Measurements from ENCODE around the gene RBPJ.

The RBPJ gene

DNA sequence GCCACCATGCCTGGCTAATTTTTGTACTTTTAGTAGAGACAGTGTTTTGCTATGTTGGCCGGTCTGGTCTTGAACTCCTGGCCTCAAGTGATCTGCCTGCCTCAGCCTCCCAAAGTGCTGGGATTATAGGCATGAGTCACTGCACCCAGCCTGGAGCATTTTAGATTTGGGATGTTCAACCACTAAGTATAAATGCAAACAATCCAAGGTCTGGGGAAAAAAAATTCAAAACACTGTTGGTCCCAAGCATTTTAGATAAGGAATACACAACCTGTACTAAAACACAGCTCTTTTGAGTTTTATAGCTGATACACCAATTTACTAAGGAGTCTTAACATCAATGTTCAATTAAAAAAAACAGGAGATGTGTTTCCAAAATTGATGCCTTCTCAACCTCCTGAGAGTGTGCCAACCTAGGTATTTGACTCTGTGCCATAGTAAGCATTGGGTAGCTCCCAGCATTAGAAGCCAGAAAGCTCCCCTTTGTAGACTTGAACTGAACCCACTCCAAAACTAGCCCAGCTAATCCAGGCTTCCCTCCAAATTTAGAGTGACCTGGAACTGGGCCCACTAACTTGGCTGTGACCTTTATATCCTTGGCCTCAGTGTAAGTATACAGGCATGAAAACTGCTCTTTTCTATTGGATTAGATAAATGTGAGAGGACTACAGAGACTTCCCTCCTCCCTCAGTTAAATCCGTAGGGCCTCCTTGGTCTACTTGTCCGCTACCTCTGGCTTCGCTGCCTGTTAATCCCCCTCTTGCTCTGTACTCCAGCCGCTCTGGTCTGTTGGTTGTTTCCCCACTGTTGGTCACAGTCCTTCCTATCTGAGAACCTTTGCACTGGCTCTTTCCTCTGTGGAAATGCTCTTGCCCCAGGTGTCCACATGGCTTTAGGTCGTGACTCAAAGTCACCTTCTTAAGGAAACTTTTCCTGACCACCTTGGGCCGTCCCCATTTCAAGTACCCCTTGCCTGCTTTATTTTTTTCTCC, 91.9 kb downstream of the RBPJ start:
- Mint-ChIP-seq H3K4me3 (no peak overlapping the region), H3K27me3 (ENCODE audit: low read depth) (no peaks in the 10 kb centered on the region), H3K36me3 (ENCODE audit: low read depth) (peaks cover 24% of the 10 kb centered on the region), H3K27ac (peak overlapping the region in 1 of 3 experiments; percentile 60), H3K4me1 (peaks cover 9% of the 10 kb centered on the region), H3K9me3 (no peaks in the 10 kb centered on the region)
- TF ChIP-seq CTCF (IDR thresholded peaks at IDR 0.05; ENCODE audit: unreplicated experiment in 3 of 3): no peak

DNA sequence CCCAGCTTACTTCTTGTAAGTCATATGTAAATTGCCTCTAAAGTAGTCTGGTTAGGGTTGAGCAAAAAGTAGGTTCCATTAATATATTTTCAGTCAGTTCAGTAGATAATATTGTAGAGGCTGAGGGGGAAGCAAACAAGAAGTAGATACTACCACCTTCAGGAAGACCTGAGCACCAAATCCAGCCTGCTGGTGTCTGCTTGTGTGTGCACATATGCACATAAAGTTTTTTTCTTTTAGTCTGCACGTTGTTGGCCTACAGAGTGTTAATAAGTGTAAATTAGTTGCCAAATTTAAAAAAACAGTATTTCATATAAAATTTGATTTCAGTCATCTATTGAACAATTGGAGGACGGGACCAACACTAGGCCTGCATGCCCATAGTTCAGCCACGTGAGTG, 92.8 kb downstream of the RBPJ start:
- peaks cover 9% of the 10 kb centered on the region for H3K4me1 Mint-ChIP-seq
- no peak overlapping the region for H3K4me3 Mint-ChIP-seq
- peaks cover 24% of the 10 kb centered on the region for H3K36me3 Mint-ChIP-seq (ENCODE audit: low read depth)
- TF ChIP-seq CTCF (IDR thresholded peaks at IDR 0.05; ENCODE audit: unreplicated experiment in 3 of 3): no peak
- peak overlapping the region in 1 of 3 experiments; percentile 60 for H3K27ac Mint-ChIP-seq
- H3K9me3 Mint-ChIP-seq: no peaks in the 10 kb centered on the region
- H3K27me3 Mint-ChIP-seq (ENCODE audit: low read depth): no peaks in the 10 kb centered on the region

DNA sequence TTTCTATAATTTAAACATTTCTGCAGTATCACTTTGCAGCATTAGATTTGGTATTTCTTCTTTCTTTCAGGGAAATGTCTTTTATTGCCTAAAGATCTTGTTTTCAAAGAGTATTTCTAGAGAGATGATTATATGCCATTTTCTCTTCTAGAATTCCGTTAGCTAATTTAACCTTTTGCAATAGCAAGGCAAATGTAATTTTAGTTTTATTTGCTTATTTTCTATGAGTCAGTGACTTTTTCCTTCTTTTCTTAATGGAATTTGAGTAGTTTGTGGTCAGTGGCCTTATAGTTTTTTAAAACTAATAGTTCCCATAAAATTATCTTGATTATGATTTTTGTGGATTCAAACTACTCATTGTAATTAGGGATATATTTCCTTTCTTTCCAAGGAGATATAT, 97.3 kb downstream of the RBPJ start:
- Mint-ChIP-seq H3K9me3 (no peaks in the 10 kb centered on the region), H3K4me3 (no peak overlapping the region), H3K4me1 (peaks cover 11% of the 10 kb centered on the region), H3K27me3 (ENCODE audit: low read depth) (no peaks in the 10 kb centered on the region), H3K36me3 (ENCODE audit: low read depth) (peaks cover 38% of the 10 kb centered on the region), H3K27ac (no peak overlapping the region)
- no peak for TF ChIP-seq CTCF (IDR thresholded peaks at IDR 0.05; ENCODE audit: unreplicated experiment in 3 of 3)

DNA sequence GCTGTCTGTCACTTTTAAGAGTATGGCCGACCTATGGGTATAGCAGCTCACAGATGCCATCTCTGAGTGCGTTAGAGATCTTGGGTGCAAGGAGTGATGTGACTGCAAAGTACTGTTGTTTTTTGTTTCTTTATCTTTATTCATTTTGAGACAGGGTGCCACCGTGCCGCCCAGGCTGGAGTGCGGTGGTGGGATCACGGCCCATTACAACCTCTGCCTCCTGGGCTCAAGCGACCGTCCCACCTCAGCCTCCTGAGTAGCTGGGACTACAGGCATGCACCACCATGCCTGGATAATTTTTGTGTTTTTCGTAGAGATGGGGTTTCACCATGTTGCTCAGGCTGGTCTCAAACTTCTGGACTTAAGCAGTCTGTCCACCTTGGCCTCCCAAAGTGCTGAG, 98.0 kb downstream of the RBPJ start:
- peaks cover 36% of the 10 kb centered on the region for H3K36me3 Mint-ChIP-seq (ENCODE audit: low read depth)
- no peak overlapping the region for H3K4me3 Mint-ChIP-seq
- H3K4me1 Mint-ChIP-seq: peaks cover 8% of the 10 kb centered on the region
- H3K27ac Mint-ChIP-seq: no peak overlapping the region
- no peaks in the 10 kb centered on the region for H3K9me3 Mint-ChIP-seq
- H3K27me3 Mint-ChIP-seq (ENCODE audit: low read depth): no peaks in the 10 kb centered on the region
- TF ChIP-seq CTCF (IDR thresholded peaks at IDR 0.05; ENCODE audit: unreplicated experiment in 3 of 3): no peak

DNA sequence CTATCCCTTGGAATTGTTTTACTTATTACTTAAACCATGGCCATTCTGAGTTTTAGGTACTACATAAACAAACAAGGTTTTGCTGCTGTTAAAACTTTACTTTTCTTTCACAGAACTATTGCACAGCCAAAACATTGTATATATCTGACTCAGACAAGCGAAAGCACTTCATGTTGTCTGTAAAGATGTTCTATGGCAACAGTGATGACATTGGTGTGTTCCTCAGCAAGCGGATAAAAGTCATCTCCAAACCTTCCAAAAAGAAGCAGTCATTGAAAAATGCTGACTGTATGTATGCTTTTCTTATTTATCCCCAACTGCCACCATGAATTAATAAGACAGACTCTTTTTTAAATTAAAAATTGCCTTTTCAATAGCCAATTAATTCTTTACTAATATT, 99.6 kb downstream of the RBPJ start:
- H3K27me3 Mint-ChIP-seq (ENCODE audit: low read depth): no peaks in the 10 kb centered on the region
- peaks cover 8% of the 10 kb centered on the region for H3K4me1 Mint-ChIP-seq
- peaks cover 38% of the 10 kb centered on the region for H3K36me3 Mint-ChIP-seq (ENCODE audit: low read depth)
- no peak overlapping the region for H3K4me3 Mint-ChIP-seq
- no peaks in the 10 kb centered on the region for H3K9me3 Mint-ChIP-seq
- no peak overlapping the region for H3K27ac Mint-ChIP-seq
- no peak for TF ChIP-seq CTCF (IDR thresholded peaks at IDR 0.05; ENCODE audit: unreplicated experiment in 3 of 3)

DNA sequence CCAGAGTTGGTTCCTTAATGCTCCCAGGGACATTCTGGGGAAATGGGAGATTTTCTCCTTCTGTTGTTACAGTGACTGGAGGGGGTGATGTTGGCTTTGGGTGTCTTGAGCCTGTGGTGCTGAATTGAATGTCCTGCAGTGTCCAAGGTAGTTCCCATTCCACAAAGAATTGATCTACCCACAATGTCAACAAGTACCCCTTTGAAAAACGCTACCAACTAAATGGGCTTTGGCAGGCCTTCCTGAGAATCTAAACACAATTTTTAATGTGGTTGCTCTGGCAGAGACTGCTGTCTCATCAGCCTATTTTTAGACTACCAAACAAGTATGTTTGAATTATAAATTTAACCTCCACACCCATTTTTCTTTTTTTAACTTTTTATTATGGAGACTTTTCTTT, 100.1 kb downstream of the RBPJ start:
- peaks cover 38% of the 10 kb centered on the region for H3K36me3 Mint-ChIP-seq (ENCODE audit: low read depth)
- no peaks in the 10 kb centered on the region for H3K9me3 Mint-ChIP-seq
- H3K27me3 Mint-ChIP-seq (ENCODE audit: low read depth): no peaks in the 10 kb centered on the region
- no peak overlapping the region for H3K27ac Mint-ChIP-seq
- H3K4me1 Mint-ChIP-seq: peaks cover 8% of the 10 kb centered on the region
- no peak overlapping the region for H3K4me3 Mint-ChIP-seq
- no peak for TF ChIP-seq CTCF (IDR thresholded peaks at IDR 0.05; ENCODE audit: unreplicated experiment in 3 of 3)

Data from nephron (organoid).